ENCODE measurements around the gene SNTG2.

DNA sequence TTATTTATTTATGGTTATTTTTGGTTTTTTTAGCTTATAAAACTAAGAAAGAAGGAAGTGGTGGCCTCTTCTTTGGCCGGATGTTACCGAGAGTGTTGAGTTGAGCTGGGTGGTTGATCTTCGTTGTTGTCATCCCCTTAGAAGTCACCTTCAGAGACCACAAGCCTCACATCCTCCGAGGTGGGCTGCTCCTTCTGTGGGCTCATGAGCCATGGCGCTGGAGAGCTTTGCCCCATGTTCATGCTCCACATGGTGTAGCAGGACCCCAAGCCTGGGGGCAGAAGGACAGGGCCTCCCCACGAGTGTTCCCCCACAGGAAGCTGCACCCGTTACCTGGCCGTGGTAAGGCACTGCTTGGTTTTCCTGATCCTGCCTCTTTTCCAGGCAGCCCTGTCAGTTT, 23.4 kb downstream of the SNTG2 start:
- TF ChIP-seq POLR2AphosphoS5 (IDR thresholded peaks at IDR 0.05), result no peak
- TF ChIP-seq, protein P1, sequence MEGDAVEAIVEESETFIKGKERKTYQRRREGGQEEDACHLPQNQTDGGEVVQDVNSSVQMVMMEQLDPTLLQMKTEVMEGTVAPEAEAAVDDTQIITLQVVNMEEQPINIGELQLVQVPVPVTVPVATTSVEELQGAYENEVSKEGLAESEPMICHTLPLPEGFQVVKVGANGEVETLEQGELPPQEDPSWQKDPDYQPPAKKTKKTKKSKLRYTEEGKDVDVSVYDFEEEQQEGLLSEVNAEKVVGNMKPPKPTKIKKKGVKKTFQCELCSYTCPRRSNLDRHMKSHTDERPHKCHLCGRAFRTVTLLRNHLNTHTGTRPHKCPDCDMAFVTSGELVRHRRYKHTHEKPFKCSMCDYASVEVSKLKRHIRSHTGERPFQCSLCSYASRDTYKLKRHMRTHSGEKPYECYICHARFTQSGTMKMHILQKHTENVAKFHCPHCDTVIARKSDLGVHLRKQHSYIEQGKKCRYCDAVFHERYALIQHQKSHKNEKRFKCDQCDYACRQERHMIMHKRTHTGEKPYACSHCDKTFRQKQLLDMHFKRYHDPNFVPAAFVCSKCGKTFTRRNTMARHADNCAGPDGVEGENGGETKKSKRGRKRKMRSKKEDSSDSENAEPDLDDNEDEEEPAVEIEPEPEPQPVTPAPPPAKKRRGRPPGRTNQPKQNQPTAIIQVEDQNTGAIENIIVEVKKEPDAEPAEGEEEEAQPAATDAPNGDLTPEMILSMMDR (IDR thresholded peaks at IDR 0.05), result no peak
- TF ChIP-seq POLR2A (IDR thresholded peaks at IDR 0.05), result no peak

Measured in prostate gland (tissue), 2 donors.